CD4-positive, alpha-beta T cell treated with Interleukin-12 subunit alpha and Interleukin-12 subunit beta, for 1 hour (primary cell): ENCODE results near the gene CMBL.
"Not testable (repeated sequence)": the region's sequence is repeated elsewhere in the genome, so short reads cannot be mapped to it uniquely, and the experiment has no call there.

Experiments used
- DNase-seq: peaks from one replicate; pipeline ENCODE4 v3.0.0-alpha.2; 2020

The CMBL gene

DNA sequence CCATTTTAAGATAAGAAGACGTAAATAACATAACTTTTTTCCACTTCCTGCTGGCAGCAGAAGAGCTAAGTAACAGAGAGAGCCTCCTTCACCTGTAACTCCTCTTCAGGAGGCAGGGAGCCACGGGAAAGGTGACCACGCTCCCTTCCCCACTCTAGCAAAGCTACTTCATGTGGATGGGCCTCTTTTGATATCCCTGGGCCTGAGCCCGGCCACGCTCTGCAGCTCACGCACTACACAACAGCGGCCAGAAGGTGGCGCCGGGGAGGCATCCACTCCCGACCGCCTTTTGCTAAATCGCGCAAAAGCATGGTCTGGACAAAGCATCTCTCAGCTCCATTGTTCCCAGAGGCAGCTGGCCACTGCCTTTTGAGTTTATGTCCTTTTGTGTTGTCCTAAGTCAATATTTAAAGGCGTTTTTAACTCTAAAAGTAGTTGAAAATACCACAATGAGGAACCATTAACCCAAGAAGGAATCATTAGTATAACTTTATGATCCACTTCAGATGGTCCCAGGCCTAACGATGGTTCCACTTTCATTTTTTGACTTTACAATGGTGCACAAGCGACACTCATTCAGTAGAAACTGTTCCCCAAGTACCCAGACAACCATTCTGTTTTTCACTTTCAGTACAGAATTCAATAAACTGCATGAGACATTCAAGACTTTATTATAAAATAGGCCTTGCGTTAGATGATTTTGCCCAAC is 23.6 kb downstream of the CMBL start:
- DNase-seq: peak; percentile 77

DNA sequence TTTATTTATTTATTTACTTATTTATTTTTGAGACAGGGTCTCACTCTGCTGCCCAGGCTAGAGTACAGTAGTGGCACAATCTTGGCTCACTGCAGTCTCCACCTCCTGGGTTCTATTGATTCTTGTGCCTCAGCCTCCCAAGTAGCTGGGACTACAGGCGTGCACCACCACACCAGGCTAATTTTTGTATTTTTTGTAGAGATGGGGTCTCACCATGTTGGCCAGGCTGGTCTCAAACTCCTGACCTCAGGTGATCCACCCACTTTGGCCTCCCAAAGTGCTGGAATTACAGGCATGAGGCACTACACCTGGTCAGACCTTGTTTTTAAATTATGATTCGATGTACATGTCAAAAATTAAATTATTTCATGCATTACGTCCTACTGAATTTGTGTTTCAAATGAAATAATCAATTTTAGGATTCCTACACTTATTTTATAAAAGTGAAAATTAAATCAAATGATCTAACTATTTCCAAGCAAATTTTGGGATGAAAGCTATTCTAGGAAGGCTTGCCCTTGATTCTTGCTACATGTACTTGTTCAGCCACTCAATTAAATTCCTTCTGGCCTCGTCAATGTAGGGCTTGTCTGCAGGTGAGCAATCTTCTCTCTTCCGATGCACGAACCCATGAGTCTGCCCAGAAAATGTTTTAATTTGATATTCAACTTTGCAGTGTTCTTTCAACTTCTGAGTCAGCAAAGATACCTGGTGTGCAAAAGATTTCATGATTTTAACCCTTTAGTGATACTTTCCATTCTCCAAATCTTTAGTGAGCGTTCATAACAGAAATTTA is 27.6 kb downstream of the CMBL start:
- no peak for DNase-seq

DNA sequence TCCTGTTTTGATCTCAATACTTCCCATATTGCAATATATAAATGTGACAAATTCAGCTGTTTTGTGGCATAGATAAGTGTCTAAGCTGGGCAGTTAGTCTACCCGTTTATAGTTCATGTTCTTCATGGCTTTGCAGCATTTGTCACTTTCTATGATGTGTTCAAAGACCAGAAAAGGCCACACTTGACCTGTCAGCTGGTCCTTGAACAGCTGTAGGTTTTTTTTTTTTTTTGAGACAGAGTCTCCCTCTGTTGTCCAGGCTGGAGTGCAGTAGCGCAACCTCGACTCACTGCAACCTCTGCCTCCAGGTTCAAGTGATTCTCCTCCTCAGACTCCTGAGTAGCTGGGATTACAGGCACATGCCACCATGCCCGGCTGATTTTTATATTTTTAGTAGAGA is 28.4 kb downstream of the CMBL start:
- DNase-seq: no peak

DNA sequence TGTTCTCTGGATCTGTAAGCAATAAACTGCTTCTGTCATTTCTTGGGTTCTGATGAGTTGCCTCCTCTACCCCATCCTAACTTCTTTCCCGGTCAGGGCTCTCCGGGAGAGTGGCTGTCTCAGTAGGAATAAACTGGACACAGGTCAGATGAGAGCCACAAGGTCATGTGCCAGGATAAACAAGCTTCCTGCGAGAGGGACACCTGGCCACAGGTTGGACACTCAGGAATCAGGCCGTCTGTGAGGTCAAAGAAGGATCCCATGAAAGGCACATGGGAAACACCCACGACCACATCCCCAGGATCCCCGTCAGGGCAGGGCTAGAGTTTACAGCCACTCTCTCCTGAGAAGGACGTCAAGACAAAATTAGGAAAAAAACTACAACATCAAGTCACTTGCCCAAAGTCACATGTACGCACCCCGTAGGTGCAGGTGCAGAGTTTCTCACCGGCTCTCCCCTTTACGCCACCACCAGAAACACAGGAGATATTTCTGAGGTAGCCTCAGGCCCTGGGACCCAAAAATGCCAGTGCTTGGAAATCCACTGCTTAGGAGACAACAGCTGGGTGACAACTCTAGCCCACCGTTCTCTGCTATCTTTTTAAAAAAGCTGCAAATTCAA is 28.9 kb downstream of the CMBL start:
- DNase-seq: no peak

DNA sequence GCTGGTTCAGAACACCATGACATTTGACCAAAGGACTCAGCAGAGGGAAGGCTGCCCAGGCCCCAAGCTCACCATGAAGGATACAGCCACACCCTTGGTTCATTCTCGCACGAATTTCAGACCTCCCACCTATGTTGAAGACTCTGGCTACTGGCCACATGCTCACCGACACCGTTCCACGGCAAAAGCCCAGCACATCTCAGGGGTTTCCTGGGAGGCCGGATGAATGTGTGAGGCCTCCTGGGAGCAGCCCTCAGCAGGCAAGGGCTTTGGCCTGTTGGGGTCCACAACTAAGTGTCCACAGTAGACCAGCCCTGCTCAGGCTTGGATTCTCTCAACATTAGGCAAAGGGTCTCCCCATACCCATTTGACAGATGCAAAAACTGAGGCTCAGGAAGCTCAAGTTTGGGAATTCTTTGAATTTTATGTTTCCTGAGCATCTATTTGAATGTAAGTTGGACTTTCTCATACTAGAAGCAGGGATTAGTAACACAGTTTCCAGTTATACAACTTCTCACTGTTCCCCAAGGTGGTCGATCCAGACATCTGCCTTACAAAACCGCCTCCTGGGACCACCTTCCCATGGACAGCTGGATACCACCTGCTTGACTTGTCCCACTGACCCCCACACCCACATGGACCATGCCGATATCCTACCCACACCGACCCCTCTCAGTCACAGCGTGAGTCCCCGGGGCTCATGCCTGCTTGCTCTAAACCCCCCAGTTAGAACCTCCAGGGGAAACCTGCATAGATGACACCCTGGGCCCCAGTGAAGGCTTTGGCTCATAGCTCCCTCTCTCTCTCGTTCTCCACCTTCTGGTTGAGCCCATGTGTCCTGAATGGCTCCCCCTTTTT is 29.7 kb downstream of the CMBL start:
- no peak for DNase-seq

DNA sequence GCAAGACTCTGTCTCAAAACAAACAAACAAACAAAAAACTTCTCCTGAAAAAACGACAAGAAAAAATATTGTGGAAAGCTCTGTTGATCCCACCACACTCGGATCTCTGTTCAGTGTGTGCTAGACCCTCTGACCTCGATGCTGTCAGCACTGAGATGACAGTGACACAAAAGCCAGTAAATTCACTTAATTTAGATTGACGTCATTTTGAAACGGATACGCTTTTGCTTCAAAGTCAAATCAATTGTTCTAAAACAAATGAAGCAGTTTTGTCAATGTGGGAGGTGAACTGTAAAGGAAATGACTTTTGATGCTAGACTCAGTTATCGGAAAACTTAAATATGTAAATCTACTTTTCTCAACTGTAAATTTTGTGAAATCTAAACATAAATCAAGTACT is 31.0 kb downstream of the CMBL start:
- DNase-seq: no peak

DNA sequence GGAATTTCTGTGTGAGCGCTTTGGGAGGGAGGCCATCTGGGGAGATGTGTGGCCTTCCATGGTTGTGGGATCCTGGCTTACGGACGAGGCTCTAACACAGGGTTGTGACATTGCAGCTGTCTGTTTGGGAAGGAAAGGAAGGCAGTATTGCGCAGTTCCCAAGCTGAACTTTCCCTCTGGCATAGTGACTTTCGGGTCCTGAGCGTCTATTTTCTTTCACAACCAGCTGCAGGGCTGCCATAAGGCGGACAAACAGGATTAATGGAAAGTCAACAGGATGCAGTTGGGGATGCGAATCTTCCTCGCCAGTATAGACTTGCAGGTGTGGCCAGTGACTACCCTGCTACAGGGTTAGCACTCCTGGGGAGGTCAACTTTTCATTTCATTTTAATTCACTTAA is 31.7 kb downstream of the CMBL start:
- no peak for DNase-seq

DNA sequence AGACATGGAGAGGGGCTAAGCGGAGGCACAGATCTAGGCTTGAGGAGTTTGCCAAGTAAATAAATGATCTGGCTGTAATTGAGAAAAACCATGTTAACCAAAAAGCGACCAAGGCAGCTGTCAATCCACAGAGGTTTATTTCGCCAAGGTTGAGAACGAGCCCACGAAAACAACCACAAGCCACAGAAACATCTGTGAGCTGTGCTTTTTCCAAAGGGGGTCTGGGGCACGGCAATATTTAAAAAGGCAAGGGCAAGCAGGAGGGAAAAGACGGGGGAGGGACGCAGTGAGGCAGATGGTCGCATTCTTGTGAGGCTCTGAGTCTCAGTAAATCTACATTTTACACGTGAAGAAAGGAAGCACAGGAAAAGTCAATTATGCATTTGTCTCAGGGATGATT is 32.2 kb downstream of the CMBL start:
- no peak for DNase-seq

DNA sequence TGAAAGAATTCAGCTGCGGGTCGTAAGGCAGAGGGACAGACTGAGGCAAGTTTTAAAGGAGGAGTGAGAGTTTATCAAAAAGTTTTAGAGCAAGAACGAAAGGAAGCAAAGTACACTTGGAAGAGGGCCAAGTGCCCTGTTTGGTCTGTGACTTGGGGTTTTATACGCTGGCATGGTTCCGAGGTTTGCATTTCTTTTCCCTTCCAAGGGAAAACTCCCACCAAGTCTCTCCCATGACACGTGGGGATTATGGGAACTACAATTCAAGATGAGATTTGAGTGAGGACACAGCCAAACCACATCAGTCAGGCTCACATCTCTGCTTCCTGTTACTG is 34.9 kb downstream of the CMBL start:
- not testable (repeated sequence) for DNase-seq

DNA sequence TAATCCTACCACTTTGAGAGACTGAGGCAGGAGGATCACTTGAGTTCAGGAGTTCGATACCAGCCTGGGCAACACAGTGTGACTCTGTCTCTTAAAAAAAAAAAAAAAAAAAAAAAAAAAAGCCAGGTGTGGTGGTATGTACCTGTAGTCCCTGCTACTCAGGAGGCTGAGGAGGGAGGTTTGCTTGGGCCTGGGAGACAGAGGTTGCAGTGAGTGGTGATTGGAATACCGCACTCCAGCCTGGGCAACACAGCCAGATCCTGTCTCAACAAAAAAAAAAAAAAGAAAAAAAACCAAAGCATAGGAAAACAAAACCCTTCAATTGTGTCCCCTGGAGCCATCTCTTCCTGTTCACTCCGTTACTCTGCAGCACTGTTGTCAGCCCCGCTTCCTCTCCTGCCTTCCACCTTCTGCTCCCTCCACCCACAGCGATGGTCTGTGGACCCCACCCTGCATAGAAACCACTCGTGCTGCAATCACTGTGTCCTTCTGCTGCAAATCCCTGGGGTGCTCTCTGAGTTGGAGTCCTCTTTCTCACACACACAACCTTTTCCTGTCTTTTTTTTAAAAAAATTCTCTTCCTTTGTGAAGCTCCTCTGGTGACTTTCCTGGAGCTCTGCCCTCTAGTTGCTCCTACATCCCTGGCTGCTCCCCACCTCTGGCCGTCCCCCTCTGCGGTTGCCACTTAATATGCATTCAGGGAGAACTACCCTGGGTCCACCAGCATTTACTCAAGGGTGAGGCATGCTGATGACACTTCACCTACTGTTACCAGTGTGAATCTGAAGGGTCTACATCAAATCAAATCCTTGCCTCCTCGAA is 35.4 kb downstream of the CMBL start:
- no peak for DNase-seq

DNA sequence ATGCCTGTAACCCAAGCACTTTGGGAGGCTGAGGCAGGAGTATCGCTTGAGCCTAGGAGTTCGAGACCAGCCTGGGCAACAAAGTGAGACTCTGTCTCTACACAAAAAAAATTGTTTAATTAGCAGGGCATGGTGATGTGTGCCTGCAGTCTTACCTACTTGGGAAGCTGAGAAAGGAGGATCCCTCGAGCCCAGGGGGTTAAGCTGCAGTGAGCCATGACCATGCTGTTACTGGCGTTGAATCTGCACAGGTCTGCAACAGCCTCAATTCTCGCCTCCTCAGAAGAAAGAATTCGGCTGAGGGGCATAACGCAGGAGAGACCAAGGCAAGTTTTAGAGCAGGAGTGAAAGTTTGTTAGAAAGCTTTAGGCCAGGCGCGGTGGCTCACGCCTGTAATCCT is 39.6 kb downstream of the CMBL start:
- no peak for DNase-seq

DNA sequence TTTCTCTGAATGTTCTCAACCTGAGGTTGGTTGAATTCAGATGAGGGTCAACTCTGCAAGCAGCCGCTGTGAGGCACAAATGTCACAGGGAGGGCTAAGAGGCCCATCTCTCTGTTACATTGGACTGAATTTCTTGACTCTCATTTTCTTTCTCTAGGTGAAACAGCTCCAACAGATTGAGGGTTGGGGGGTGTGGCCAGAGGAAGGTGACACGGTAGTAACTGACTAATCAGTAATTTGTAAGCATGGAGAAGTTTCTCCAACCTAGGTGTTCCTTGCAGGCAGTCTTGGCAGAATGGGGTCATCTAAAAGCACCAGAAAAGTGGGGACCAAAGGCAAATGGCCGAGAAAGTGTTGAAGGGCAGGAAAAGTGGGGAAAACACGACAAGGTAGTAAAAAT is 40.9 kb downstream of the CMBL start:
- DNase-seq: no peak

DNA sequence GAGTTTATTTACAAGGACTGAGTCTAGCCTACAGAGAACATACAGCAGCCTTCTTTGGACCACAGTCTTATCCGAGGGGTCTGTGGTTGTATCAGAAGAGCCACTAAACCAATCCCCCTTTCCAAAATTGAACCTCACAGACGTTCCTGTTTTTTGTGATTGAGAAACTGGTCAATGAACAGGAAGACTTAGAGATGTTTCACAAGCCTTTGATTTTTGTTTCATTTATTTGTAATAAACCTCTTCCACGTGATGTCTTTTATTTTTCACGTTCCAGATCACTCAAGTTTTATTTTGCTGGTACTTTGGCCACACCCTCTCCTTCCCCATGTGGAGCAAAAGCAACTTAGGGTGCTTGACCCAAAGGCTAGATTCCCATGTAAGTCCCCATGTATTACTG is 41.6 kb downstream of the CMBL start:
- DNase-seq: no peak

DNA sequence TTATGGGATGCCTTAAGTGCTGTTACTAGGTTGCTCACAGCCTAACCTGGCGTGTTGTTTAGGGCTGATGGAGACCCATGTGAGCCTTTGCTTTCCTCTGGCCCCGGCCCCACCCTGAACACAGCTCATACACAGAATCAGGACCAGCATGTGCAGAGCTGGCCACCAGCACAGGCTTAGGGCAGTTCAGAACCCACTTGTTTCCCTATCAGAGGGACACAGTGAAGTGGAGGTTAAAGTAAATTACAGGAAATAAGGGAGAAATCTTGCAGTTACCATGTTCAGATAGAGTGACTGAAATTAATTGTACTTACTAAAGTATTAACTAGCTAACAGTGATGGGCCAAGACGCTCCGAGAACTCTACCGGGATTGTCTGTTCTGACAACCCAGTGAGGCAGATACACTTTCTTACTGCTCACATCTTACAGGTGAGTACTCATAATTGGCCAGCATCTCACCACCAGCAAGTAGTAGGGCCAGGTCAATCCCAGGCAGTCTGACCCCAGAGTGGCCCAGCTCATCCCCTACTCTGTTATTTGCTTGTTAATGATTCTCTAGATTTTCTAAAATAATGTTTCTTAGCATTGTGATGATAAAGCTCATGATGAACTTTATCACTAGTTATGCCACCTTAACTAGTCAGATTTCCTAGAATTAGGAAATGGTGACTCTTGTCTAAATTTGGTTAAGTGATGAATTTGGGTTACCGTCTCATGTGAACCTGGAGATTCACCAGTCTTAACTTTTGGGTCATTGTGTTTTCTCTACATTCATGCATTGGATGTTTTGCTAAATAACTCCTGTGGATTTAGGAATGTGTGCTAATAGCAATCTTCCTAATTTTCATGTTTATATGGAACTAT is 42.2 kb downstream of the CMBL start:
- DNase-seq: no peak

DNA sequence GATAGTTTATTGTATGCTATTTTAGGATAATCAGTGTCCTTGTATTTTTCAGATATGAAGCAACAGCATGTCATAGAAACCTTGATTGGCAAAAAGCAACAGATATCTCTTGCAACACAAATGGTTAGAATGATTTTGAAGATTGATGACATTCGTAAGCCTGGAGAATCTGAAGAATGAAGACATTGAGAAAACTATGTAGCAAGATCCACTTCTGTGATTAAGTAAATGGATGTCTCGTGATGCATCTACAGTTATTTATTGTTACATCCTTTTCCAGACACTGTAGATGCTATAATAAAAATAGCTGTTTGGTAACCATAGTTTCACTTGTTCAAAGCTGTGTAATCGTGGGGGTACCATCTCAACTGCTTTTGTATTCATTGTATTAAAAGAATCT is 43.1 kb downstream of the CMBL start:
- no peak for DNase-seq

DNA sequence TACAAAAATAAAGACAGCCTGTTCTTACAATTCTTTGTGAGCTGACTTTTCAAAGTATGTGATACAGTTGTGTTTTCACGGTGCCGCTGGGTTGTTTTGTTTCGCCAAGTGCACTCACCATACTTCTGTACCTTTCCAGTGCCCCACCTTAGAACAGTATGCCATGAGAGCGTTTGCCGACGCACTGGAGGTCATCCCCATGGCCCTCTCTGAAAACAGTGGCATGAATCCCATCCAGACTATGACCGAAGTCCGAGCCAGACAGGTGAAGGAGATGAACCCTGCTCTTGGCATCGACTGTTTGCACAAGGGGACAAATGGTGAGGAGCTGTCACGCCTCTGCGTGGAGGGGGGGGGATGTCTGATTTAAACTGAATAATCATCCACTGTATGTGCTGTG is 44.7 kb downstream of the CMBL start:
- DNase-seq: no peak

DNA sequence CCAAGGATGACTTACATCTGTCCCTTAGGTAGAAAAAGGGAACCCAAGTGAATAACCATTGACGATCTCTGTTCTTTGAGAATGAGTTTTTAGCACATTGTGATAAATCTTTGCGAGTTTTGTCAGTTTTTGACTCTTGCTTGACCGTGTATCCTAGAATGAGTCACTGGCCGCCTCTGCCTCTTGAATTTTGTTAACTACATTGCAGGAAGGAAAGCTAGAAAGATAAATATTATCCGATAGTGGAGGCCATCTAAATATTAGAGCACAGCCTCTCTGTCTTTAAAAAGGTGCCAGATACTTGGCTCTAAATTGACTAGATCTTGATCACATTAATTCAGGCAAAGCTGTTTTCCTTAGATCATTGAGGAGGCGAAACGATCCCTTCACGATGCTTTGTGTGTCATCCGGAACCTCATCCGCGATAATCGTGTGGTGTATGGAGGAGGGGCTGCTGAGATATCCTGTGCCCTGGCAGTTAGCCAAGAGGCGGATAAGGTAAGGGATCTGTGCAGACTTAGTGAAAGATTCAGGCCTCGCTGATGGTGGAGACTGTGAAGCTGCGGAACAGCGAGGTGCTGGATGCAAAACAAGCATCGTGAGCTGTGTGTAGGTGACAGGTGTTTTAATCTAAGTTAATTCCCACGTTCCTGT is 45.5 kb downstream of the CMBL start:
- no peak for DNase-seq

DNA sequence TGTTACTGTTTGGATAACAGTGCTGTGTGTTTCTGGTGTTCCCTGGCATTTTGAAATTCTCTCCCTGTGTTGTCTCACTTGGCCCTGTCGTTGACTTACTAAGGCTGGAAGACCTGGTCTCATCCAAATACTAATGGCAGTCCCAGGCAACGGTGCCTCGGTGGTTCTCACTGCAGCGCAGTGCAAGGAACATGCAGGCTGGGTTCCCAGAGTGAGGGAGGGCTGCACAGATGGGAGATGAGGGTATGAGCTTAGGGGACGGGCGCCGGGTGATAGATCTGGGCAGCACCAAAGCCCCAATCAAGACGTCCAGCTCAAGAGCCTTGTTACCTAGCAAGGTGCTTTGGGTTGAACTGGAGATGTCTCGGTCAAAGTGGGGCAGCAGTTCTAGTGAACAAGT is 46.6 kb downstream of the CMBL start:
- no peak for DNase-seq

DNA sequence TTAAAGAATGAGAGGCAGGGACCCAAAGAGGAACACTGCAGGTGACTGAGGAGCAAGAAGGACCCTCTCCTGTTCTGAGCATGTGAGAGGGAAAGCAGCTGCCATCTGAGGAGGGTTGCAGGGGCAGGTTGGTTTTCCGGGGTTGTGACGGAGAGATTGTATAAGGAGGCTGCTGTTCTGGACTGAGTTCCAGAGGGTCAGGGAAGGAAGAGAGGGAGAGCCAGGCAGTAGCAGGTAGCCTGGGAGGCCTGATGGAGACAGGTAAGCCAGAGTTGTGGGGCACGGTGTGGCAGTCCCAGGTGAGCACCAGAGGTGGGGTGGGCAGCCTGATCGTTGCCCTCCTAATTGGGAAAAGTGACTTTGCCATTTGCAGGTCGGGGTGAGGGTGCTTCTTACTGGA is 47.8 kb downstream of the CMBL start:
- DNase-seq: no peak

DNA sequence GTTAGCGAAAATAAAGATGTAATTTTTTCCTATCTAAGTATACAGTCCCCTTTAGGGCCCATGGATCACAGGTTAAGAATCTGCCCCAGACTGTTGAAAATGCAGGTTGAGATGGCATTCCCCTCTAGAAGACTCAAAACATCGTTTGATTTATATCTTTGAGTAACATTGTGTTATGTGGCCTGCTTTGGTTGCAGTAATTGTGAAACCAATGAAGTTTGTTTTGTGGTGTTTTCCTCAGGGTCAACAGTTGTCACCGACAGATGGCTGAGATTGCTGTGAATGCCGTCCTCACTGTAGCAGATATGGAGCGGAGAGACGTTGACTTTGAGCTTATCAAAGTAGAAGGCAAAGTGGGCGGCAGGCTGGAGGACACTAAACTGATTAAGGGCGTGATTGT is 49.8 kb downstream of the CMBL start:
- DNase-seq: no peak

DNA sequence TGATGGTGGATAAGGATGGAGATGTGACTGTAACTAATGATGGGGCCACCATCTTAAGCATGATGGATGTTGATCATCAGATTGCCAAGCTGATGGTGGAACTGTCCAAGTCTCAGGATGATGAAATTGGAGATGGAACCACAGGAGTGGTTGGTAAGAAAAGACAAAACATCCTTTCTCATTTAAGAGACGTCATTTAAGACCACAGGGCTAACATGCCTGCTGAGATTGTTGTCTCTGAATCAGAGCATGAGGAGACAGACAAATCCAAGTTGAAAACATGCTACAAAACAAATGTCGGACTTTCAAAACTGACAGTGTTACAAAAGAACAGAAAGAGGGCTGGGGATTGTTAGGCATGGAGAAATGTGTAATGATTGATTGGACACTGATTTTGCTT is 53.0 kb downstream of the CMBL start:
- no peak for DNase-seq
